GM12875 (cell line): ENCODE results near the gene TENM3.

Experiments
- H3K4me3 ChIP-seq: one replicate; pipeline ENCODE4 v1.5.1; 2011; ENCODE audit warnings: low read depth, low read length, control low read depth
- CTCF ChIP-seq: IDR thresholded peaks from 2 replicates; pipeline ENCODE4 v1.5.1; 2011; ENCODE audit warnings: low read depth, mild to moderate bottlenecking, control low read depth, inconsistent platforms, low read length, moderate library complexity, borderline replicate concordance; ENCODE audit not compliant: insufficient read depth

The TENM3 gene

DNA sequence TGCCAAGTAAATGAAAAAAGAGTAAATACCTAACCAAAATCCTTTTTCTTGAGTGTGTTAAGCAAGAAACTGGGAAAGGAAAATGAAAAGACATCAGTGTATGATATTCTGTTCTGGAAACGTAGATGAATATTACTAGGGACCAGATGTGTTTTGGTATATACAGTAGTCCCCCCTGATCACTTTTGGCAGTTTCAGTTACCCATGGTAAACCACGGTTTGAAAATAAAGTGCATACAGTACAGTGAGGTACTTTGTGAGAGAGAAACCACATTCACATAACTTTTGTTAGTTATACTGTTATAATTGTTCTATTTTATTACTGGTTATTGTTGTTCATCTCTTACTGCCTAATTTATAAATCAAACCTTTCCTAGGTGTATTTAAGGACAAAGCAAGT is 250.9 kb downstream of the TENM3 start:
- H3K4me3 ChIP-seq = no peak overlapping the region
- no peak for TF ChIP-seq CTCF

DNA sequence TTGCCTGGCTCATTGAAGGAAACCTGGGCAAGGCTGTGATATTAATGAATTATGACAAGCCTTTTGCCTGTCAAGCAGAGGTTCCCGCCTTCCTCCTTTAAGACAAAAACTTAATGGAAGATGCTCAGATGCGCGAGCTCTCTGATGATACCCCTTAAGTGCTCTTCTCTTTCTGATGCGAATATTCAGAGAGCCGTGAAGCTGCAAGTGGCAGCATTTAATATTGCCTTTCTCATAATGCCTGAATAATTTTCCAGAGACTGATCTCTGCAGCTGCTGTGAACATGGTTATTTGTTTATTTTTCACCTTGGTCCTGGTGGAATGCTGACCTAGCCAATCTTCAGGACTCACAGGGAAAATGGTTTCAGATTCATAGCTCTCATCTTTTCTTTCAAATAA is 251.8 kb downstream of the TENM3 start:
- TF ChIP-seq CTCF = no peak
- no peak overlapping the region for H3K4me3 ChIP-seq

GRCh38 chr4:182495645-182496385 is 252.6 kb downstream of the TENM3 start:
- no peak for TF ChIP-seq CTCF
- H3K4me3 ChIP-seq = no peak overlapping the region

GRCh38 chr4:182496408-182496807 is 253.2 kb downstream of the TENM3 start:
- H3K4me3 ChIP-seq = no peak overlapping the region
- TF ChIP-seq CTCF = no peak

- no peak for TF ChIP-seq CTCF
- no peak overlapping the region for H3K4me3 ChIP-seq
Observed at GRCh38 chr4:182502064-182502463, 258.9 kb downstream of the TENM3 start.

DNA sequence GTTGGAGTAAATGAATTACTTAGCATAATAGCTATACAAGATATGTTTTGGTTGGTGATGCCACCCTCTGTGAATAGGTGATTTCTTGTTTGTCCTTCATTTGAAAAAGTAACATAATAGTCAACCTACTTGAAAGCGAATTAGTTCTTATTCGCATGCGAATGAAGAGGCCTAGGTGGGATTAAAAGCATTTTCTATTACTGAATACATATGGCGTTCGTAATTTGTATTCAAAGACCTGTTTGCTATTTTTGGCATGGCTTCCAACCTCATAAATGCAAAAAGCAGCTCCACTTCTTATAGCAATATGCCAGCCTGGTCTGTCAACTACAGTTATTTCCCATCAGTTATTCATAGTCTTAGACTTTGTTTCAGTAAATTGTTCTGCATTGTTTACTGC is 261.3 kb downstream of the TENM3 start:
- no peak overlapping the region for H3K4me3 ChIP-seq
- TF ChIP-seq CTCF = no peak

DNA sequence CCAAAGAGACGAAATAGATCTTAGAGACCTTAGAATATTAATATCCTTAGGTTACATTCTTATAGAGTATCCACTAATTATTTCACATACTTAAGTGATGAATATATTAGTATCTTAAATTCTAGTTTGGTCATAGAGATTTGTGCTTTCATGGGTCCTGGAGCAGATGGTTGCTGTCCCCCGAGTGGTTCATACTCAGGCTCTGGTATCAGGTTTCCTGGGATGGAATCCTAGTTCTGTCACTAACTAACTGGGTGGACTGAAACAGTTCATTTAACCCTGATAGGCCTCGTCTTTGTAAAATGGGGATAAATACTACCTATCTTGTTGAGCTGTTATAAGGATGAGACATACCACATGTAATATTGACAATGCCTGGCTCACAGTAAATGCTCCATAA is 264.6 kb downstream of the TENM3 start:
- no peak for TF ChIP-seq CTCF
- H3K4me3 ChIP-seq = no peak overlapping the region
